ENCODE measurements around the gene ALDOA. TPM values are rescaled to one million over a fixed set of nuclear protein-coding genes. Genes with fewer than 3 reads are reported as not detected.

ALDOA gene
- total RNA-seq, 2 donors from 2014 or later, result 306 to 384 TPM

GRCh38 chr16:30068750-30069610, 3.4 kb downstream of the ALDOA start:
- Histone ChIP-seq H3K27me3 (no peaks in the 10 kb centered on the region), H3K4me3 (no peak overlapping the region), H3K36me3 (replicated peaks in 1 of 2; ENCODE audit: insufficient read depth in 1 of 2, low read depth in 2 of 2) (peaks cover 10 to 24% of the 10 kb centered on the region in 2 donors), H3K9me3 (no peaks in the 10 kb centered on the region), H3K27ac (no peak overlapping the region), H3K4me1 (peaks cover 36% of the 10 kb centered on the region)
- 80 to 88% methylated on average over 5 to 17 of the region's 17 CpGs for WGBS, 2 donors
- intact Hi-C loops (cut with DNase I), result no loop called here
- TF ChIP-seq POLR2A (IDR thresholded peaks at IDR 0.05), result no peak
- TF ChIP-seq, protein P1, sequence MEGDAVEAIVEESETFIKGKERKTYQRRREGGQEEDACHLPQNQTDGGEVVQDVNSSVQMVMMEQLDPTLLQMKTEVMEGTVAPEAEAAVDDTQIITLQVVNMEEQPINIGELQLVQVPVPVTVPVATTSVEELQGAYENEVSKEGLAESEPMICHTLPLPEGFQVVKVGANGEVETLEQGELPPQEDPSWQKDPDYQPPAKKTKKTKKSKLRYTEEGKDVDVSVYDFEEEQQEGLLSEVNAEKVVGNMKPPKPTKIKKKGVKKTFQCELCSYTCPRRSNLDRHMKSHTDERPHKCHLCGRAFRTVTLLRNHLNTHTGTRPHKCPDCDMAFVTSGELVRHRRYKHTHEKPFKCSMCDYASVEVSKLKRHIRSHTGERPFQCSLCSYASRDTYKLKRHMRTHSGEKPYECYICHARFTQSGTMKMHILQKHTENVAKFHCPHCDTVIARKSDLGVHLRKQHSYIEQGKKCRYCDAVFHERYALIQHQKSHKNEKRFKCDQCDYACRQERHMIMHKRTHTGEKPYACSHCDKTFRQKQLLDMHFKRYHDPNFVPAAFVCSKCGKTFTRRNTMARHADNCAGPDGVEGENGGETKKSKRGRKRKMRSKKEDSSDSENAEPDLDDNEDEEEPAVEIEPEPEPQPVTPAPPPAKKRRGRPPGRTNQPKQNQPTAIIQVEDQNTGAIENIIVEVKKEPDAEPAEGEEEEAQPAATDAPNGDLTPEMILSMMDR (IDR thresholded peaks at IDR 0.05), result peak in 4 of 7 experiments; percentile 35 to 41 (median 39)
- no peak for ATAC-seq
- DNase-seq, result peak in 2 of 4 donors; percentile 23 to 32

- peaks cover 31% of the 10 kb centered on the region for H3K4me1 ChIP-seq
- no peak for TF ChIP-seq POLR2A (IDR thresholded peaks at IDR 0.05)
- TF ChIP-seq, protein P1 (IDR thresholded peaks at IDR 0.05), result no peak
- no peak overlapping the region for H3K4me3 ChIP-seq
- DNase-seq (no peak), ATAC-seq (no peak)
- no peaks in the 10 kb centered on the region for H3K9me3 ChIP-seq
- H3K27me3 ChIP-seq, result no peaks in the 10 kb centered on the region
- 74 to 83% methylated on average over 21 to 31 of the region's 31 CpGs for WGBS, 2 donors
- no peak overlapping the region for H3K27ac ChIP-seq
- peaks cover 10 to 24% of the 10 kb centered on the region in 2 donors for H3K36me3 ChIP-seq (replicated peaks in 1 of 2; ENCODE audit: insufficient read depth in 1 of 2, low read depth in 2 of 2)
- intact Hi-C loops (cut with DNase I), result no loop called here
These were observed 4.3 kb downstream of the ALDOA start for GRCh38 chr16:30069611-30070462.

- no peak for ATAC-seq
- no peaks in the 10 kb centered on the region for H3K27me3 ChIP-seq
- peaks cover 10 to 24% of the 10 kb centered on the region in 2 donors for H3K36me3 ChIP-seq (replicated peaks in 1 of 2; ENCODE audit: insufficient read depth in 1 of 2, low read depth in 2 of 2)
- no peak overlapping the region for H3K27ac ChIP-seq
- H3K4me1 ChIP-seq, result peaks cover 36% of the 10 kb centered on the region
- H3K9me3 ChIP-seq, result no peaks in the 10 kb centered on the region
- DNase-seq, result no peak
- intact Hi-C loops (cut with DNase I), result no loop called here
- TF ChIP-seq, protein P1 (IDR thresholded peaks at IDR 0.05), result no peak
- TF ChIP-seq POLR2A (IDR thresholded peaks at IDR 0.05), result no peak
- H3K4me3 ChIP-seq, result no peak overlapping the region
These were observed 4.9 kb downstream of the ALDOA start for GRCh38 chr16:30070490-30070889.

- Histone ChIP-seq H3K9me3 (no peaks in the 10 kb centered on the region), H3K27me3 (no peaks in the 10 kb centered on the region), H3K4me3 (peak within 1 kb of the TSS; percentile 96 to 99), H3K27ac (peak within 1 kb of the TSS; percentile 82 to 98 (median 89)), H3K36me3 (replicated peaks in 1 of 2; ENCODE audit: insufficient read depth in 1 of 2, low read depth in 2 of 2) (peaks cover 0 to 3% of the 10 kb centered on the region in 2 donors), H3K4me1 (peaks cover 33% of the 10 kb centered on the region)
- peak; percentile 95 for ATAC-seq
- intact Hi-C loops (cut with DNase I), result no loop called here
- DNase-seq, result peak; percentile 90 to 93 (median 92)
- WGBS, 2 donors, result 1 to 6% methylated on average over 23 to 64 of the region's 67 CpGs
- TF ChIP-seq, protein P1 (IDR thresholded peaks at IDR 0.05), result peak in 2 of 7 experiments; percentile 10 to 11
- TF ChIP-seq POLR2A (IDR thresholded peaks at IDR 0.05), result peak; percentile 61 to 90 (median 89)
These were observed 10.1 kb downstream of the ALDOA start, which contains the start of gene PPP4C for GRCh38 chr16:30075503-30076275. TSS of gene PPP4C (plus strand) at chr16:30075994. CDS start at chr16:30076378, 384 bp downstream.
